DND-41 (cell line): Measurements from ENCODE around the gene HNRNPAB.

ENCODE experiments used
- ATAC-seq: fragments of 200-7000 bp; cut with Tn5 transposase; 3 replicates; pipeline ENCODE4 v1.9.1; 2021; ENCODE audit warnings: low read depth; ENCODE audit not compliant: insufficient read depth
- DNase-seq: peaks from one replicate; pipeline ENCODE4 v3.0.0-alpha.2; 2020
- H2AFZ ChIP-seq: 2 replicates; pipeline ENCODE4 v1.6.0; 2012; ENCODE audit warnings: low read depth, low read length
- H3K27ac ChIP-seq: 2 replicates; pipeline ENCODE4 v1.5.1; 2012; ENCODE audit warnings: low read length, inconsistent platforms
- H3K27me3 ChIP-seq: fragments of 200-600 bp; sonication (generic); 2 replicates; pipeline ENCODE4 v1.6.0; 2012; ENCODE audit warnings: low read length, mild to moderate bottlenecking, inconsistent platforms; ENCODE audit not compliant: insufficient read depth, poor library complexity
- H3K36me3 ChIP-seq: 2 replicates; pipeline ENCODE4 v1.5.1; 2012; ENCODE audit warnings: low read length, inconsistent platforms; ENCODE audit not compliant: insufficient read depth
- H3K4me1 ChIP-seq: 2 replicates; pipeline ENCODE4 v1.5.1; 2012; ENCODE audit warnings: mild to moderate bottlenecking, low read length; ENCODE audit not compliant: insufficient read depth
- H3K4me2 ChIP-seq: 2 replicates; pipeline ENCODE4 v1.6.0; 2012; ENCODE audit warnings: mild to moderate bottlenecking, moderate library complexity, low read length, inconsistent platforms; ENCODE audit not compliant: insufficient read depth
- H3K4me3 ChIP-seq, 2 experiments: fragments of 200-600 bp in 1 of 2; shearing (Covaris generic) in 1 of 2; 2 replicates each; pipeline ENCODE4 v1.5.1; 2012 to 2016; ENCODE audit warnings: inconsistent platforms in 2 of 2, low read length in 2 of 2, mild to moderate bottlenecking in 2 of 2, low read depth in 1 of 2, moderate library complexity in 1 of 2
- H3K79me2 ChIP-seq: 2 replicates; pipeline ENCODE4 v1.6.0; 2012; ENCODE audit warnings: low read length, inconsistent platforms; ENCODE audit not compliant: insufficient read depth
- H3K9ac ChIP-seq: 2 replicates; pipeline ENCODE4 v1.6.0; 2012; ENCODE audit warnings: low read depth, mild to moderate bottlenecking, inconsistent platforms, low read length, moderate library complexity
- H3K9me3 ChIP-seq: 2 replicates; pipeline ENCODE4 v1.5.1; 2012; ENCODE audit warnings: low read length, moderate library complexity, mild to moderate bottlenecking, inconsistent platforms; ENCODE audit not compliant: insufficient read depth, severe bottlenecking
- H4K20me1 ChIP-seq: 2 replicates; pipeline ENCODE4 v1.6.0; 2012; ENCODE audit warnings: low read length; ENCODE audit not compliant: insufficient read depth
- EZH2 ChIP-seq: IDR thresholded peaks from 3 replicates; pipeline ENCODE4 v1.6.1; 2012; ENCODE audit warnings: borderline replicate concordance, low read depth, mild to moderate bottlenecking, moderate library complexity, low read length, inconsistent platforms; ENCODE audit not compliant: severe bottlenecking
- TF ChIP-seq, protein P1 (sequence below): IDR thresholded peaks from 2 replicates; pipeline ENCODE4 v1.5.1; 2012; ENCODE audit warnings: borderline replicate concordance, low read length, moderate library complexity, mild to moderate bottlenecking; ENCODE audit not compliant: poor library complexity, severe bottlenecking; ENCODE audit errors: extremely low read depth

The HNRNPAB gene

DNA sequence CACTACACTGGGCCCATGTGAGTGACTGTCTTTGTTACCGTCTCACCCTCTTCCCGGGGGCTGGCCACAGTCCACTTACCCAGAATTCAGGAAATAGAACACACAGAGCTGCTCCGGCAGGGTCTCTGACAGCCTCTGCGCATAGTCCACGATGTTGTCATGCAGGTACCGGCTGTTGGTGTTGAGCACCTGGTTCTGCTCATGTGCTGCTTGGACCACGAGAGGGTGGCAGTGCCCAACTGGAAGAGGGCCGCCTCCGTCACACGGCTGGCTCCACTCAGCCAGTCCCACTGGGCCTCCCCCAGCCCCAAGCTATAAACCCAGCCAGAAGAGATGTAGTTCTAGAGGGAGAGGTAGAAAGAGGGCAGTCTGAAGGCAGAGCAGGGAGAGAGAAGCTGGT is 25.5 kb downstream of the HNRNPAB start:
- Histone ChIP-seq H2AFZ (no peak overlapping the region), H3K9ac (no peak overlapping the region), H3K27ac (no peak overlapping the region), H4K20me1 (peaks cover 51% of the 10 kb centered on the region), H3K4me1 (peaks cover 33% of the 10 kb centered on the region), H3K79me2 (peaks cover 45% of the 10 kb centered on the region), H3K27me3 (no peaks in the 10 kb centered on the region), H3K4me2 (peak overlapping the region; percentile 20), H3K4me3 (no peak overlapping the region), H3K36me3 (peaks cover 70% of the 10 kb centered on the region), H3K9me3 (no peaks in the 10 kb centered on the region)
- ATAC-seq (no peak), DNase-seq (no peak)
- TF ChIP-seq, protein P1, sequence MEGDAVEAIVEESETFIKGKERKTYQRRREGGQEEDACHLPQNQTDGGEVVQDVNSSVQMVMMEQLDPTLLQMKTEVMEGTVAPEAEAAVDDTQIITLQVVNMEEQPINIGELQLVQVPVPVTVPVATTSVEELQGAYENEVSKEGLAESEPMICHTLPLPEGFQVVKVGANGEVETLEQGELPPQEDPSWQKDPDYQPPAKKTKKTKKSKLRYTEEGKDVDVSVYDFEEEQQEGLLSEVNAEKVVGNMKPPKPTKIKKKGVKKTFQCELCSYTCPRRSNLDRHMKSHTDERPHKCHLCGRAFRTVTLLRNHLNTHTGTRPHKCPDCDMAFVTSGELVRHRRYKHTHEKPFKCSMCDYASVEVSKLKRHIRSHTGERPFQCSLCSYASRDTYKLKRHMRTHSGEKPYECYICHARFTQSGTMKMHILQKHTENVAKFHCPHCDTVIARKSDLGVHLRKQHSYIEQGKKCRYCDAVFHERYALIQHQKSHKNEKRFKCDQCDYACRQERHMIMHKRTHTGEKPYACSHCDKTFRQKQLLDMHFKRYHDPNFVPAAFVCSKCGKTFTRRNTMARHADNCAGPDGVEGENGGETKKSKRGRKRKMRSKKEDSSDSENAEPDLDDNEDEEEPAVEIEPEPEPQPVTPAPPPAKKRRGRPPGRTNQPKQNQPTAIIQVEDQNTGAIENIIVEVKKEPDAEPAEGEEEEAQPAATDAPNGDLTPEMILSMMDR = no peak
- TF ChIP-seq EZH2 = no peak

DNA sequence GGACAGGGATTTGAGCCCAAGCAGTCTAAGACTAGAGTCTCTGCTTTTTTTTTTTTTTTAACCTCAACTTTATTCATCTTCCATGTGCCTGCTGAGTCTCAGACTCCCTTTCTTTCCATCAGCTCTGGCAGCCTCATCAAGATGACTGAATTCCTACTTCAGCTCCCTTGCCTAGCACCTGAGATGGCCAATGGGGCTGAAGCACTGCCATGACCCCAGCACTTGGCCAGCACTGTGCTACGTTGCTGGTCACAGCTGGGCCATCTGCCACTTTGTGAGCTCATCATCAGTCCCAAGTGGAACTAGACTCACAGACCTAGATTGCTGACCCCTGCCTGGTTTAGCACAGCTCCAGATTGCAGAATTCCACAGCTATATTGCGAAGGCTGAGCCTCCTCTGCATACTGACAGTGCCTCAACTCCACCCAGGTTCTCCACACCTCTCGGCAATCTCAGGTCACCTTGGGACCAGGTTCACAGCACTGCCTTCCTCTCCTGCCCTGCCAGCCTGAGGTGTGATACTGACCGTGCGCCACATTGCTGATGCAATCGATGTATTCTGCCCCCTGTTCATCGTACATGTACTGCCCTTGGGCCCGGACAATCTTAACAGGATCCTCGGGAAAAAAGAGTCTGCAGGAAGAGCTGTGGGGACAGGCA is 26.7 kb downstream of the HNRNPAB start:
- Histone ChIP-seq H3K27me3 (no peaks in the 10 kb centered on the region), H3K4me1 (peaks cover 34% of the 10 kb centered on the region), H2AFZ (no peak overlapping the region), H3K4me2 (peak overlapping the region; percentile 96), H3K4me3 (peak overlapping the region; percentile 97 to 99; a peak in 3 of 4 replicates), H3K36me3 (peaks cover 61% of the 10 kb centered on the region), H3K27ac (peak overlapping the region; percentile 84), H4K20me1 (peaks cover 46% of the 10 kb centered on the region), H3K9me3 (no peaks in the 10 kb centered on the region), H3K79me2 (peaks cover 45% of the 10 kb centered on the region), H3K9ac (peak overlapping the region; percentile 96)
- ATAC-seq (no peak), DNase-seq (no peak)
- TF ChIP-seq, protein P1 = no peak
- no peak for TF ChIP-seq EZH2

DNA sequence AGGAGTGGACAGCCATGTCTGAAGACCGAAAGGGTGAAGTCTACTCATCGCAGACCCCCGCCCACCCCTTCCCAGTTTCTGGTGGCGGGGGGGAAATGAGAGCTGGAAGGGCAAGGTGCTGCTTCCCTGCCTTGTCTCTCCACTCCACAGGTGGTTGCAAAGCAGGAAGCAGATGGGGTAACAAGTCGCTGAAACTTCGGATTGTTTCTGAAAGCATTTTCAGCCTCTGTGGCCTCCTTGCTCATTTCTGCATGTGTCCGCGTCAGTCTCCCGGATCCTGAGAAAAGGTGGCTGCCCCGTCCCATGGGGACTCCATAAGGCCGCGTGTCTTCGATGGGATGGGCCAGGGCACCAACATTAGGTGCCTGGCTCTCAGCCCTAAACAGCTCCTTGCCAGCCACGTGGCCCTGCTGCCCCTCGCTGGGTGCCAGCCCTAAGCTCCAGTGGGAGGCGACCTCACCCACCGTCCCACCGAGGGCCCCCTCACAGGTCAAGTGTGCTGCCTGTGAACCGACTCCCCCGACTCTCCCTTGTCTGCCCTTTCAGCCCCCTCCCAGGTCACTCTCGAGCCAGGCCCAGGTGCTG is 27.3 kb downstream of the HNRNPAB start:
- H3K27me3 ChIP-seq = no peaks in the 10 kb centered on the region
- peaks cover 45% of the 10 kb centered on the region for H3K79me2 ChIP-seq
- peaks cover 46% of the 10 kb centered on the region for H4K20me1 ChIP-seq
- H3K36me3 ChIP-seq = peaks cover 55% of the 10 kb centered on the region
- DNase-seq (no peak), ATAC-seq (no peak)
- H3K4me2 ChIP-seq = peak overlapping the region; percentile 96
- H3K27ac ChIP-seq = peak overlapping the region; percentile 84
- peak overlapping the region; percentile 97 to 99 for H3K4me3 ChIP-seq
- no peaks in the 10 kb centered on the region for H3K9me3 ChIP-seq
- peaks cover 34% of the 10 kb centered on the region for H3K4me1 ChIP-seq
- H3K9ac ChIP-seq = peak overlapping the region; percentile 96
- peak overlapping the region; percentile 80 for H2AFZ ChIP-seq
- TF ChIP-seq EZH2 = no peak
- TF ChIP-seq, protein P1 = no peak
